ENCODE measurements around the gene ADAMTS5.
A peak's percentile ranks its signal among the peaks of the same experiment; 100 is the strongest.

ADAMTS5 gene

GRCh38 chr21:26973226-26973625 is 6.3 kb upstream of the ADAMTS5 start:
- DNase-seq: no peak
- in situ Hi-C loops (cut with HindIII; ENCODE audit: low pct_ligation_motif_present, low sequenced_read_pairs): no loop called here
- Histone ChIP-seq H3K4me3 (ENCODE audit: low read depth, low read length) (no peak overlapping the region), H3K27ac (no peak overlapping the region), H3K36me3 (replicated peaks) (no peaks in the 10 kb centered on the region), H3K27me3 (replicated peaks) (no peaks in the 10 kb centered on the region)
- TF ChIP-seq, protein P1, sequence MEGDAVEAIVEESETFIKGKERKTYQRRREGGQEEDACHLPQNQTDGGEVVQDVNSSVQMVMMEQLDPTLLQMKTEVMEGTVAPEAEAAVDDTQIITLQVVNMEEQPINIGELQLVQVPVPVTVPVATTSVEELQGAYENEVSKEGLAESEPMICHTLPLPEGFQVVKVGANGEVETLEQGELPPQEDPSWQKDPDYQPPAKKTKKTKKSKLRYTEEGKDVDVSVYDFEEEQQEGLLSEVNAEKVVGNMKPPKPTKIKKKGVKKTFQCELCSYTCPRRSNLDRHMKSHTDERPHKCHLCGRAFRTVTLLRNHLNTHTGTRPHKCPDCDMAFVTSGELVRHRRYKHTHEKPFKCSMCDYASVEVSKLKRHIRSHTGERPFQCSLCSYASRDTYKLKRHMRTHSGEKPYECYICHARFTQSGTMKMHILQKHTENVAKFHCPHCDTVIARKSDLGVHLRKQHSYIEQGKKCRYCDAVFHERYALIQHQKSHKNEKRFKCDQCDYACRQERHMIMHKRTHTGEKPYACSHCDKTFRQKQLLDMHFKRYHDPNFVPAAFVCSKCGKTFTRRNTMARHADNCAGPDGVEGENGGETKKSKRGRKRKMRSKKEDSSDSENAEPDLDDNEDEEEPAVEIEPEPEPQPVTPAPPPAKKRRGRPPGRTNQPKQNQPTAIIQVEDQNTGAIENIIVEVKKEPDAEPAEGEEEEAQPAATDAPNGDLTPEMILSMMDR (IDR thresholded peaks at IDR 0.05; ENCODE audit: low read depth, low read length, missing control alignments): no peak

- Histone ChIP-seq H3K4me3 (ENCODE audit: low read depth, low read length) (no peak overlapping the region), H3K27me3 (replicated peaks) (no peaks in the 10 kb centered on the region), H3K27ac (no peak overlapping the region), H3K36me3 (replicated peaks) (no peaks in the 10 kb centered on the region)
- in situ Hi-C loops (cut with HindIII; ENCODE audit: low pct_ligation_motif_present, low sequenced_read_pairs): no loop called here
- TF ChIP-seq, protein P1 (IDR thresholded peaks at IDR 0.05; ENCODE audit: low read depth, low read length, missing control alignments): no peak
- DNase-seq: no peak
Observed at GRCh38 chr21:26972192-26972591, 5.3 kb upstream of the ADAMTS5 start.

DNA sequence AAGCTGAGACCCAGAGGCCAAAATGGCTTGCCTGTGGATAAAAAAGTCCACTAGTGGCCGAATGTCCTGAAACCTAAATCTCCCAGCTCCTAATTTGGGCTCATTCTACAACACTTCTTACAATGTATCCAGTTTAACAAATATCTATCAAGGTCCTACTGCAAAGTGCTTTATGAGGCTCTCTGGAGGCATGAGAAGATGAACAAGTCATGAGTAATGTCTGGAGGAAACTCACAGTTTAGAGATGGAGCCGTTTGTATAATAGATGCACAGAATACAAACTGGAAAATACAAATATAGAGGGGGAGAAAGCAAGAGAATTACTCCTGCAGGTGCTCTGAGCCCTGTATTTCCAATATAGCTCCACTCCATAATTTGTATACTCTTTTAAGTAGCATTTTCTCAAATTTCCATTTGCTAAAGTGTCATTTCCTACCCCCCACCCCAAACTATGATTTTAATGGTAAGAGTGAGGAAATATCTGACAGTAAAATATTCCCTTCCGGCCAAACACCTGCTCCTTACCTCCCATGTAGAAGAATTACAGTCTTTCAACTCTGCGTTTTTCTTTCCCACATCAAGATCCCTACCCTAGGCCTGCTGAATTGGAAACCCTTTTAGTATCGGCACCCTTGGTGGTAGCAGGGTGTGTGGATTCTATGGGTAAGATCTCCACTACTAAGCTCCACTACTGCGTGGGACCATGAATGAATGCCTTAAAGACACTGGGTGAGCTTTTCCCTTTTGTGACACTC is 3.3 kb upstream of the ADAMTS5 start:
- in situ Hi-C loops (cut with HindIII; ENCODE audit: low pct_ligation_motif_present, low sequenced_read_pairs): no loop called here

DNA sequence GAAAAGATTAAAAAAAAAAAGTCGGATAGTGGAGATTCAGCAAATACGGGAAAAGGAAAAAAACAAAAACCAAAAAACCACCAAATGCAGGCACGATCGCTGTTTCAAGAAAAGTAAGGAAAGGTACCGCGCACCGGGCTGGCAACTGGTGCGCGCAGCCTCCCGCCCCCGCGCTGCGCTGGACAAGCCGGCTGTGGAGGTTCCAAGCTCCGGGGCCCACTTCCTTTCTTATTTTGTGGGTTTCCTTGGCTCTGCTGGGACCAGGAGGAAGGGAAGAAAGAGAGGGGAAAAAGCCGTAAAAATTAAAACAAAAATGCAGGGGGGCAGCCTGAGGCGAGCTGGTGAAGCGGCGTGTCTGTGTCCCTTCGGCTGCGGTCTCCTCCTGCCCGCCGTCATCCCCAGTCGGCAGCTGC is 233 bp downstream of the ADAMTS5 start:
- Histone ChIP-seq H3K27me3 (replicated peaks) (no peaks in the 10 kb centered on the region), H3K4me3 (ENCODE audit: low read depth, low read length) (peak overlapping the region; percentile 66), H3K27ac (peak overlapping the region; percentile 42), H3K36me3 (replicated peaks) (no peaks in the 10 kb centered on the region)
- in situ Hi-C loops (cut with HindIII; ENCODE audit: low pct_ligation_motif_present, low sequenced_read_pairs): no loop called here
- TF ChIP-seq, protein P1 (IDR thresholded peaks at IDR 0.05; ENCODE audit: low read depth, low read length, missing control alignments): no peak
- DNase-seq: no peak

More for the DNA sequence above, 3.3 kb upstream of the ADAMTS5 start:
- Histone ChIP-seq H3K27me3 (replicated peaks) (no peaks in the 10 kb centered on the region), H3K4me3 (ENCODE audit: low read depth, low read length) (no peak overlapping the region), H3K27ac (no peak overlapping the region), H3K36me3 (replicated peaks) (no peaks in the 10 kb centered on the region)
- TF ChIP-seq, protein P1 (IDR thresholded peaks at IDR 0.05; ENCODE audit: low read depth, low read length, missing control alignments): no peak
- DNase-seq: no peak

DNA sequence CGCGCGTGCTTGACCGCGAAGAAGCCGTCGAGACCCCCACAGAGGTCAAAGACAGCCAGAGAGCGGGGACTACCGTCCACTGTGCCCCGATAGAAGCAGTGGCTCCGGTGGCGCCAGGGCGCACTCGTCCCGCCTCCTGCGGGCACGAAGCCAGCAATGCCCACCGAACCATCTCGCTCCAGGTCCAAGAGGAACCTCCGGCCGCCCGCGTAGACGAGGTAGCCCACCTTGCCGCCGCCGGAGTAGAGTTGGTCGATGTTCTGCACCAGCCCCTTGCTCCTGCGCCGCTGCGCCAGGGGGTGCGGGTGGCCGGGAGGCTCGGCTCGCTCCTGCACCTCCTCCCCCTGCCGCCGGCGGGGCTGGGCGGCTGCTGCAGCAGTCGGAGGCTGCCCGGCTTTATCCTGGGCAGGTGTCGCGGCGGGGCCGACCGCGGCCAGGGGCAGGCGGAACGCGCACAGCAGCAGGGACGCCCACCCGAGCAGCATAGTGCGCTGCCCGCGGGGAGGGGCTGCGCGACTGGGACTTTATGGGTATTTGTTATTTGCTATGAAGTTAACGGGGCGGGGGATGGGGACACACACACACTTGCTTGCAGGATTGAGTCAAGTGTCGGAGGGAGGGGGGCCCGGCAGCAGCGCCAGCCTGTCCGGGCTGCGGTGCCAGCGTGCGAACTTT is 844 bp downstream of the ADAMTS5 start:
- H3K4me3 ChIP-seq (ENCODE audit: low read depth, low read length): peak overlapping the region; percentile 66
- in situ Hi-C loops (cut with HindIII; ENCODE audit: low pct_ligation_motif_present, low sequenced_read_pairs): no loop called here
- no peak for DNase-seq
- H3K27ac ChIP-seq: no peak overlapping the region
- H3K36me3 ChIP-seq (replicated peaks): no peaks in the 10 kb centered on the region
- TF ChIP-seq, protein P1 (IDR thresholded peaks at IDR 0.05; ENCODE audit: low read depth, low read length, missing control alignments): peak; percentile 2
- no peaks in the 10 kb centered on the region for H3K27me3 ChIP-seq (replicated peaks)
